NCI-H2029 (cell line): Measurements from ENCODE around the gene SASH1.

Source experiments
- DNase-seq: peaks from one replicate; lab custom pipeline; 2025; lab: John Stamatoyannopoulos, UW

The SASH1 gene

GRCh38 chr6:148591656-148592055 lies 249.0 kb downstream of the SASH1 start:
- DNase-seq: no peak

GRCh38 chr6:148593130-148593812 lies 250.6 kb downstream of the SASH1 start:
- no peak for DNase-seq

GRCh38 chr6:148593813-148594170 lies 251.2 kb downstream of the SASH1 start:
- DNase-seq: no peak

- DNase-seq: no peak
These were observed 252.9 kb downstream of the SASH1 start for GRCh38 chr6:148595550-148595949.

- no peak for DNase-seq
These were observed 254.3 kb downstream of the SASH1 start for GRCh38 chr6:148596891-148597455.

GRCh38 chr6:148598724-148599123 lies 256.1 kb downstream of the SASH1 start:
- no peak for DNase-seq

- DNase-seq: no peak
These were observed 257.4 kb downstream of the SASH1 start for GRCh38 chr6:148599967-148600426.
